Measurements from ENCODE around the gene AIFM2.

- no peak for TF ChIP-seq CTCF (IDR thresholded peaks at IDR 0.05; ENCODE audit: borderline replicate concordance, extremely low read depth, low read length, poor library complexity, severe bottlenecking)
- TF ChIP-seq EZH2 (IDR thresholded peaks at IDR 0.05; ENCODE audit: borderline replicate concordance, low read depth, low read length, severe bottlenecking), result no peak
These were observed 15.9 kb upstream of the AIFM2 start for GRCh38 chr10:70148516-70148915.

Measured in DND-41 (cell line).